HAP-1 (cell line): ENCODE measurements around the gene ARHGEF26.

Experiments used
- DNase-seq, 2 experiments: peaks; one replicate each; pipeline ENCODE4 v3.0.0-alpha.2; 2016 to 2020; ENCODE audit warnings: low spot score in 2 of 2
- H3K27me3 ChIP-seq: fragments of 250-450 bp; sonication (Bioruptor Pico); 2 replicates; pipeline ENCODE4 v1.5.1; 2020; ENCODE audit warnings: low read depth, mild to moderate bottlenecking, moderate library complexity
- H3K36me3 ChIP-seq: fragments of 250-450 bp; sonication (Bioruptor Pico); replicated peaks from 2 replicates; pipeline ENCODE4 v1.5.1; 2020; ENCODE audit warnings: mild to moderate bottlenecking
- H3K4me1 ChIP-seq: fragments of 250-450 bp; sonication (Bioruptor Pico); 2 replicates; pipeline ENCODE4 v1.5.1; 2020; ENCODE audit warnings: mild to moderate bottlenecking
- H3K4me3 ChIP-seq: fragments of 250-450 bp; sonication (Bioruptor Pico); 2 replicates; pipeline ENCODE4 v1.5.1; 2020; ENCODE audit warnings: mild to moderate bottlenecking, moderate library complexity
- H3K9me3 ChIP-seq: fragments of 250-450 bp; sonication (Bioruptor Pico); 2 replicates; pipeline ENCODE4 v1.5.1; 2020; ENCODE audit warnings: mild to moderate bottlenecking, moderate library complexity
- in situ Hi-C: fragments of 300-500 bp; cut with MboI; formaldehyde crosslinking; loops from 3 replicates; pipeline ENCODE4 v1.14.3; 2020; ENCODE audit warnings: low sequenced_read_pairs, inconsistent platforms, mixed read lengths

ARHGEF26 gene

DNA sequence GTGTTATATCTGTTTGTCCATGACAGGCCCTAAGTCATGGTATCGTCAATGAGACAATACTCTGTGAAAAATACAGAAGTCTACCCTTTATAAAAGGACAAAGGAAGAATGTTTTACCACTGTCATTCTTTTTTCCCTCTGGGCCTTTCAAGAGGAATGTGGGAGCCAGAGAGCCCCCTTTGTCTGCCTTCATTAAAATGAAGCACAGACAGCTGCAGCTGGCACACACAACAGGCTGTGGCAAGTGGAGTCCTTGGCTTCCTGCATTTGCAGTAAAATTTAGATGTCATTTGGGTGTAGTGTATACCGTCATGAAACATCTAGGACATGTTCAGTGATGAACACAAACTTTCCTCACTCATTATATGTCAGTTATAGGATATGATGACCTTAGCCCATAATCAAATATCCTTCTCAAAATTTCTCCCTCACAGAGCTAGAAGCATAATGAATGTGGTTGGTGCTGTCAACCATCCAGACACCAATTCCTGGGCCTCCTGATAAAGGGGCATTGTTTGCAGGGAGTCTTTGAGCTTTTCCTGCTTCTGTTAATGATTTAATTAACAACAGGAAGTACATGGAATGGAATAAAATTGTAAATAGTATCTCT, 126.7 kb downstream of the ARHGEF26 start:
- peak in 1 of 2 experiments; percentile 22 for DNase-seq
- in situ Hi-C loops = no loop called here
- H3K4me1 ChIP-seq = peaks cover 15% of the 10 kb centered on the region
- H3K36me3 ChIP-seq = peaks cover 13% of the 10 kb centered on the region; the same call in 1 of the 2 replicates
- no peaks in the 10 kb centered on the region for H3K9me3 ChIP-seq
- H3K27me3 ChIP-seq = no peaks in the 10 kb centered on the region
- H3K4me3 ChIP-seq = no peak overlapping the region

DNA sequence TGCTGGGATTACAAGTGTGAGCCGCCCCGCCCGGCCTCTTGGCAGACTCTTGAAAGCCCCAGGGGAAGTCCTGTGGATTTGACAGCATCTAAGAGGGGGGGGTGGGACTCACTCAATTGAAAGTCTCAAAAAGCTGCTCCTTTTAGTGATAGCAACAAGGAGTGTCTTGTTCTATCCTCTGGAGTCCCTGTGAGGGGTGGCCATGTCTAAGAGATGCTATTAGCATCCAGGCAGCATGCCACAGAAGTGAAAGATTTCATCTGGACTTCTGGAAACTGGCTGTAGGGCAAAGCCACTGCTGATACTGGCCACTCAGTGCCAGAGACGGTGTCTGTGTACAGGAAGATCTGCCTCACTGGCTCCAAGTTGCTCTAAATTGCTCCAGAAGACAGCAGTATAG, 129.1 kb downstream of the ARHGEF26 start:
- H3K36me3 ChIP-seq = peaks cover 24% of the 10 kb centered on the region
- no peak overlapping the region for H3K4me3 ChIP-seq
- peaks cover 15% of the 10 kb centered on the region for H3K4me1 ChIP-seq
- in situ Hi-C loops = loop anchor here (10.0 kb wide), 1 partner anchor 155 kb away; no protein-coding TSS in a partner anchor
- H3K9me3 ChIP-seq = no peaks in the 10 kb centered on the region
- no peak for DNase-seq
- H3K27me3 ChIP-seq = no peaks in the 10 kb centered on the region

- Histone ChIP-seq H3K4me1 (peaks cover 15% of the 10 kb centered on the region), H3K36me3 (peaks cover 33% of the 10 kb centered on the region), H3K27me3 (no peaks in the 10 kb centered on the region), H3K9me3 (no peaks in the 10 kb centered on the region), H3K4me3 (no peak overlapping the region)
- DNase-seq = peak; percentile 18 to 53
- in situ Hi-C loops = loop anchor here (10.0 kb wide), 1 partner anchor 157 kb away; no protein-coding TSS in a partner anchor
These were observed 130.4 kb downstream of the ARHGEF26 start for GRCh38 chr3:154251610-154252009.

GRCh38 chr3:154252759-154253638, 131.8 kb downstream of the ARHGEF26 start:
- Histone ChIP-seq H3K9me3 (no peaks in the 10 kb centered on the region), H3K27me3 (no peaks in the 10 kb centered on the region), H3K4me1 (peaks cover 11% of the 10 kb centered on the region), H3K4me3 (no peak overlapping the region), H3K36me3 (peaks cover 47% of the 10 kb centered on the region)
- in situ Hi-C loops = loop anchor here (10.0 kb wide), 1 partner anchor 158 kb away; no protein-coding TSS in a partner anchor
- peak; percentile 62 to 94 for DNase-seq

DNA sequence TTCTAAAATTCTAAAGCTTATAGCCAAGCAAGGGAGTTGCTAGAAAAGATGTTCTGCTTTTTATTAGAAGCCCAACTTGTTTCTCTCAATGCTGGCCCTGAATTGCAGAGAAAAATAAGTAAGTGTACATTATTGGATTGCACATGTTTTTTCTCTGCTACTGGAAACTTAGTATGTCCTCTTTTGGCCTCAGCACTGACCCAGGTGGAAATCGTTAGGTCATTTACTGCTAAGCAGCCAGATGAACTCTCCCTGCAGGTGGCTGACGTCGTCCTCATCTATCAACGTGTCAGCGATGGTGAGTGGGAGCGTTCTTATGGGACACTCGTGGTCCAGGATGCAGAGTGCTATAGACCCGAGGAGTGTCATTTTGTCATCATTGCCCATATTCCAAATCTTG, 133.3 kb downstream of the ARHGEF26 start:
- Histone ChIP-seq H3K9me3 (no peaks in the 10 kb centered on the region), H3K4me3 (no peak overlapping the region), H3K27me3 (no peaks in the 10 kb centered on the region), H3K4me1 (peaks cover 11% of the 10 kb centered on the region), H3K36me3 (peaks cover 60% of the 10 kb centered on the region)
- in situ Hi-C loops = loop anchor here (10.0 kb wide), 1 partner anchor 160 kb away; no protein-coding TSS in a partner anchor
- DNase-seq = no peak

GRCh38 chr3:154273381-154273780, 152.2 kb downstream of the ARHGEF26 start:
- Histone ChIP-seq H3K27me3 (no peaks in the 10 kb centered on the region), H3K4me3 (no peak overlapping the region), H3K36me3 (peaks cover 67% of the 10 kb centered on the region), H3K9me3 (no peaks in the 10 kb centered on the region), H3K4me1 (peaks cover 11% of the 10 kb centered on the region)
- in situ Hi-C loops = no loop called here
- peak in 1 of 2 experiments; percentile 51 for DNase-seq

- no peak overlapping the region for H3K4me3 ChIP-seq
- H3K36me3 ChIP-seq = peaks cover 67% of the 10 kb centered on the region
- H3K4me1 ChIP-seq = peaks cover 10% of the 10 kb centered on the region
- in situ Hi-C loops = no loop called here
- H3K27me3 ChIP-seq = no peaks in the 10 kb centered on the region
- DNase-seq = no peak
- H3K9me3 ChIP-seq = no peaks in the 10 kb centered on the region
These were observed 153.2 kb downstream of the ARHGEF26 start for GRCh38 chr3:154274348-154274747.

DNA sequence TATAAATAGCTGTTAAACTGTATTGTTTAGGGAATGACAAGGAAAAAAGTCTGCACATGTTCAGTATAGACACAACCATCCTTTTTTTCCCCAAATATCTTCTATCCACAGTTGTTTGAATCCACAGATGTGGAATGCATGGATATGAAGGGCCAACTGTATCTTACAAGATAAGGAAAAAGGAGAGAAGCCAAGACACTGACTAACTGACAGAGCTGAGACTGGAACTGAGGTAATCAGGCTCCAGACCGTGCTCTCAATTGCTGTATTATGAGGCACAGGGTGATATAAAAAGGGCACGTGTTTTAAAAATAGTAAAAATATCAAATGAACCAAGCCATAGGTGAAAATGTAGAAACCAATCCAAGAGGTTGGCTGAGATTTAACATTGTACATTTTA, 154.1 kb downstream of the ARHGEF26 start:
- Histone ChIP-seq H3K4me3 (no peak overlapping the region), H3K9me3 (no peaks in the 10 kb centered on the region), H3K36me3 (peaks cover 67% of the 10 kb centered on the region), H3K4me1 (peaks cover 5% of the 10 kb centered on the region), H3K27me3 (no peaks in the 10 kb centered on the region)
- no peak for DNase-seq
- in situ Hi-C loops = no loop called here

DNA sequence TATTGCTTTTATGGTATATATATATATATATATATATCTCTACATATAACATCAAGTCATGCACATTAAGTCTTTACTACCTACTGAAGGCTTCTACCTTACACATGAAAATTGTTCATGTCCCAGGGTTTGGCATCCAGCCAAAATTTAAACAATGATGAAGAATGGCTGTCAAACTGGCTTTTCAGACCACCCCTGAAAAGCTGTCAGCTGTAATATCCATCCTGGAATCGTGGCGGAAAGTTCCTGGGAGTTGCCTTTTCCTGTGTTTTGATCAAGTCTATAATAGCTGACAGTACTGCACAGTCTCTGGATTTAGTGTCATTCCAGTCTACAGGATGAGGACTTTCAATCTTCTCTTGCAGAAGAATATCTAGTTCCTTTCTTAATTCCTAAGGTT, 154.8 kb downstream of the ARHGEF26 start:
- no peaks in the 10 kb centered on the region for H3K27me3 ChIP-seq
- no peaks in the 10 kb centered on the region for H3K9me3 ChIP-seq
- peaks cover 69% of the 10 kb centered on the region for H3K36me3 ChIP-seq
- H3K4me1 ChIP-seq = peaks cover 5% of the 10 kb centered on the region
- no peak overlapping the region for H3K4me3 ChIP-seq
- in situ Hi-C loops = no loop called here
- peak in 1 of 2 experiments; percentile 19 for DNase-seq

- Histone ChIP-seq H3K36me3 (peaks cover 77% of the 10 kb centered on the region), H3K4me1 (no peaks in the 10 kb centered on the region; the same call in 1 of the 2 replicates), H3K27me3 (no peaks in the 10 kb centered on the region), H3K9me3 (no peaks in the 10 kb centered on the region), H3K4me3 (no peak overlapping the region)
- no peak for DNase-seq
- in situ Hi-C loops = no loop called here
These were observed 159.0 kb downstream of the ARHGEF26 start for GRCh38 chr3:154280161-154280560.

DNA sequence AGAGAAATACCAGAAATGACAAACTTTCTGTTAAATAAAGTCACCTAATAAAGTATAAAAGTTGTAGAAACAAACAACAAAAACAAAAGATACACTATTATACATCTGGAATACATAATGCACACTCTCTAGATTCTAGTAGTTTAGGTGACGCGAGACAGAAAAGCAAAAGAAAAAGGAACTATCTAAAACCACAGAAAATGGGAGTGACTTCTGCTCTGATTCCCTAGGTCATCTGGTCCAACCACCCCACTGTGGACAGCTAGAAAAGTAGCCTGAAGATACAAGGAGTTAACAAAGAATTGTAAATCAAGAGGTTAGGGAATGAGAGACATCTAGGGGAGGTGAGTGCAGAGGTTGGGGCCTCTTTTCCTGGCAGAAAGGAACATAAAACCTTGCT, 164.0 kb downstream of the ARHGEF26 start:
- H3K36me3 ChIP-seq = peaks cover 73% of the 10 kb centered on the region
- in situ Hi-C loops = no loop called here

GRCh38 chr3:154290187-154290586, 169.0 kb downstream of the ARHGEF26 start:
- Histone ChIP-seq H3K27me3 (no peaks in the 10 kb centered on the region), H3K36me3 (peaks cover 70% of the 10 kb centered on the region), H3K9me3 (no peaks in the 10 kb centered on the region), H3K4me1 (peaks cover 3% of the 10 kb centered on the region; the same call in 1 of the 2 replicates), H3K4me3 (no peak overlapping the region)
- in situ Hi-C loops = no loop called here
- no peak for DNase-seq

More for the DNA sequence above, 164.0 kb downstream of the ARHGEF26 start:
- Histone ChIP-seq H3K27me3 (no peaks in the 10 kb centered on the region), H3K9me3 (no peaks in the 10 kb centered on the region), H3K4me1 (peaks cover 3% of the 10 kb centered on the region), H3K4me3 (no peak overlapping the region)
- DNase-seq = no peak

DNA sequence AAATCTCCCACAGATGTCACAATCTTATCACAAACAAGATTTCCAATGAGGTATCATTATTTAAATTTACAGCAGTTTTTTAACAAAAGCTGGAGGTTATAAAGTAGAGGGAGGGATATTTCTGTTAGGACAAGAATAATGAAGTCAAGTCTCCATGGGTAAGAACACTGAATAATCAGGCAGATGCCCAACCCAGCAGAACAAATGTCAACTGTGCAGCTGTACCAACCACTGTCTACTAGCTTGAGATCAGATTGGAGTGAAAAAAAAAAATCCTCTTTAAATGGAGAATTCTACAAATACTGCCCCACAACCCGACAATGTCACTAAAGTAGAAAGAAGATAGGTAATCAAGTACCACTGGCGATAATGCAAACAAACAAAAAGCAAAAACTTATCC, 172.8 kb downstream of the ARHGEF26 start:
- Histone ChIP-seq H3K4me1 (no peaks in the 10 kb centered on the region), H3K9me3 (no peaks in the 10 kb centered on the region), H3K4me3 (no peak overlapping the region), H3K27me3 (no peaks in the 10 kb centered on the region), H3K36me3 (peaks cover 76% of the 10 kb centered on the region)
- in situ Hi-C loops = no loop called here
- no peak for DNase-seq

GRCh38 chr3:154301561-154301960, 180.4 kb downstream of the ARHGEF26 start:
- Histone ChIP-seq H3K4me3 (no peak overlapping the region), H3K9me3 (no peaks in the 10 kb centered on the region), H3K36me3 (peaks cover 82% of the 10 kb centered on the region), H3K4me1 (peaks cover 7% of the 10 kb centered on the region; the same call in 1 of the 2 replicates), H3K27me3 (no peaks in the 10 kb centered on the region)
- DNase-seq = no peak
- in situ Hi-C loops = loop anchor here (25.0 kb wide), 1 partner anchor 1036 kb away; no protein-coding TSS in a partner anchor
